Tibial nerve (tissue), 4 donors: ENCODE measurements around the gene ARHGAP25. TPM values are rescaled to one million over a fixed set of nuclear protein-coding genes. Genes with fewer than 3 reads are reported as not detected.

Source experiments
- DNase-seq, 2 donors: peaks; one replicate each; pipeline ENCODE4 v3.0.0-alpha.2; 2019; ENCODE audit warnings: low spot score in 2 of 2
- H3K27ac ChIP-seq, 4 donors: fragments of 200-600 bp; sonication (generic) in 3 of 4; one replicate each; pipeline ENCODE4 v1.5.1; 2017 to 2019; ENCODE audit warnings: mild to moderate bottlenecking in 1 of 4
- H3K27me3 ChIP-seq, 2 donors: fragments of 200-600 bp; sonication (generic) in 1 of 2; one replicate each; pipeline versions ENCODE4 v1.5.1 to v1.6.0; 2017 to 2019
- H3K36me3 ChIP-seq, 3 donors: fragments of 200-600 bp; sonication (generic); one replicate each; pipeline ENCODE4 v1.5.1; 2018 to 2019
- H3K4me1 ChIP-seq, 4 donors: fragments of 200-600 bp; sonication (generic) in 3 of 4; one replicate each; pipeline ENCODE4 v1.5.1; 2017 to 2019
- H3K4me3 ChIP-seq, 4 donors: fragments of 200-600 bp; sonication (generic) in 3 of 4; one replicate each; pipeline ENCODE4 v1.5.1; 2017 to 2019; ENCODE audit warnings: mild to moderate bottlenecking in 1 of 4, moderate library complexity in 1 of 4
- H3K9me3 ChIP-seq, 4 donors: fragments of 200-600 bp; sonication (generic) in 3 of 4; one replicate each; pipeline ENCODE4 v1.5.1; 2017 to 2019
- EP300 ChIP-seq, 2 donors: sonication (generic); formaldehyde crosslinking; IDR thresholded peaks; one replicate each; pipeline ENCODE4 v1.6.1; 2017; ENCODE audit warnings: antibody characterized with exemption in 2 of 2, mild to moderate bottlenecking in 1 of 2
- POLR2A ChIP-seq, 2 donors: fragments of 450-650 bp; IDR thresholded peaks; one replicate each; pipeline ENCODE4 v1.6.1; 2017; ENCODE audit warnings: antibody characterized with exemption in 2 of 2, mild to moderate bottlenecking in 2 of 2, moderate library complexity in 2 of 2
- WGBS, 2 donors: methylation state at CpG; one replicate each; pipeline ENCODE4 v1.1.5; 2018; 5-methylcytosine and 5-hydroxymethylcytosine counted together
- total RNA-seq, 4 donors: library from RNA; depleted of rRNA; stranded (reverse); fragments of >200 nt; gene quantifications; one replicate each; pipeline ENCODE4 v1.1.0, GENCODE V29; 2016
- TF ChIP-seq, protein P1 (sequence below), 5 experiments: fragments of 200-600 bp in 3 of 5; fragments of 450-650 bp in 2 of 5; sonication (generic) in 3 of 5; IDR thresholded peaks; one replicate each; pipeline ENCODE4 v1.5.1; 2016 to 2019; ENCODE audit warnings: antibody characterized with exemption in 5 of 5, mild to moderate bottlenecking in 3 of 5, moderate library complexity in 2 of 5

ARHGAP25 gene
- total RNA-seq, 4 donors from 2014 or later, result 4.3 to 9.6 (median 5.3) TPM

DNA sequence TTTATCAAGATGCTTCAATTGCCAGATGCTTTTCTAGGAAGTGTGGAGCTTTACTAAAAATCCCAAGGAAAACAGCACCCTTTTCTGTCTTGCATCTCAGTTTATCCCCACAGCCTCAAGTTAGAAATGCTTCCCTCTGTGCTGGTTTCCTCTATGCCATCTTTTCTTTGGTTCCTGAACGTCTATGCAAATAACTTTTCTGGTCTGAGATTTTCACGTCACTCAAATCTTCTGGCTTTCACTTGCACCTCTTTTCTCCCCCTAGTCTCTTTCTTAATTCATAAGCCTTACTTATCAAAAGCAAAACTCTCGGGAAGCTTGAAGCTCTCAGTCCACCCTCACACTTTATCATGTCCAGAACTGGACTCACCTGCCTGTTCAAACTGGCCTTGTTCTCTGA lies 33.9 kb downstream of the ARHGAP25 start:
- 77 to 84% methylated on average over 3 of the region's 3 CpGs for WGBS, 2 donors
- DNase-seq, result no peak

DNA sequence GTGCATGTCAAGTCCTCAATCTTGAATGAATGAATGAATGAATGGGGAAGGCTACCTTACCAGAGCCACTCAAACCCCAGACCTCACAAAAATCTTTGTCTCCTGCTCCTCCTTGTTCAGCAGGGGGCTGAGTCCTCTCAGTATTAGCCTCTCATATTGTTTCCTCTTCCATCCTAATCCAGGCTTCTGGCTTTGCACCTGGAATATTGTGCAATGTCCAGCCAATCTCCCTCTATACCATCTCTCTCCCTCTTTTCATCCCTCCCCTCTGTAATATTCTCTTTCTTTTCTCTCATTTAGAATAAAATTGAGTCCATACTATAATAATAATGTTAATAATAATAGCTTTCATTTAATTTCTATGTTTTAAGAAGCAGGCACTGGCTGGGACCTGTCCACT lies 34.3 kb downstream of the ARHGAP25 start:
- peak overlapping the region in 1 of 4 donors; percentile 78 for H3K27ac ChIP-seq
- H3K4me3 ChIP-seq, result no peak overlapping the region
- peaks cover 0 to 57% (median 23%) of the 10 kb centered on the region in 4 donors for H3K4me1 ChIP-seq
- no peak for DNase-seq
- no peaks in the 10 kb centered on the region for H3K36me3 ChIP-seq
- H3K27me3 ChIP-seq, result no peaks in the 10 kb centered on the region
- H3K9me3 ChIP-seq, result no peaks in the 10 kb centered on the region
- TF ChIP-seq, protein P1, sequence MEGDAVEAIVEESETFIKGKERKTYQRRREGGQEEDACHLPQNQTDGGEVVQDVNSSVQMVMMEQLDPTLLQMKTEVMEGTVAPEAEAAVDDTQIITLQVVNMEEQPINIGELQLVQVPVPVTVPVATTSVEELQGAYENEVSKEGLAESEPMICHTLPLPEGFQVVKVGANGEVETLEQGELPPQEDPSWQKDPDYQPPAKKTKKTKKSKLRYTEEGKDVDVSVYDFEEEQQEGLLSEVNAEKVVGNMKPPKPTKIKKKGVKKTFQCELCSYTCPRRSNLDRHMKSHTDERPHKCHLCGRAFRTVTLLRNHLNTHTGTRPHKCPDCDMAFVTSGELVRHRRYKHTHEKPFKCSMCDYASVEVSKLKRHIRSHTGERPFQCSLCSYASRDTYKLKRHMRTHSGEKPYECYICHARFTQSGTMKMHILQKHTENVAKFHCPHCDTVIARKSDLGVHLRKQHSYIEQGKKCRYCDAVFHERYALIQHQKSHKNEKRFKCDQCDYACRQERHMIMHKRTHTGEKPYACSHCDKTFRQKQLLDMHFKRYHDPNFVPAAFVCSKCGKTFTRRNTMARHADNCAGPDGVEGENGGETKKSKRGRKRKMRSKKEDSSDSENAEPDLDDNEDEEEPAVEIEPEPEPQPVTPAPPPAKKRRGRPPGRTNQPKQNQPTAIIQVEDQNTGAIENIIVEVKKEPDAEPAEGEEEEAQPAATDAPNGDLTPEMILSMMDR (IDR thresholded peaks at IDR 0.05), result no peak
- TF ChIP-seq POLR2A (IDR thresholded peaks at IDR 0.05), result no peak

More for the DNA sequence above, 33.9 kb downstream of the ARHGAP25 start:
- no peaks in the 10 kb centered on the region for H3K36me3 ChIP-seq
- peak overlapping the region in 1 of 4 donors; percentile 78 for H3K27ac ChIP-seq
- H3K9me3 ChIP-seq, result no peaks in the 10 kb centered on the region
- H3K27me3 ChIP-seq, result no peaks in the 10 kb centered on the region
- peaks cover 0 to 55% (median 26%) of the 10 kb centered on the region in 4 donors for H3K4me1 ChIP-seq
- no peak for TF ChIP-seq EP300 (IDR thresholded peaks at IDR 0.05)
- TF ChIP-seq POLR2A (IDR thresholded peaks at IDR 0.05), result no peak
- TF ChIP-seq, protein P1 (IDR thresholded peaks at IDR 0.05), result no peak
- no peak overlapping the region for H3K4me3 ChIP-seq

DNA sequence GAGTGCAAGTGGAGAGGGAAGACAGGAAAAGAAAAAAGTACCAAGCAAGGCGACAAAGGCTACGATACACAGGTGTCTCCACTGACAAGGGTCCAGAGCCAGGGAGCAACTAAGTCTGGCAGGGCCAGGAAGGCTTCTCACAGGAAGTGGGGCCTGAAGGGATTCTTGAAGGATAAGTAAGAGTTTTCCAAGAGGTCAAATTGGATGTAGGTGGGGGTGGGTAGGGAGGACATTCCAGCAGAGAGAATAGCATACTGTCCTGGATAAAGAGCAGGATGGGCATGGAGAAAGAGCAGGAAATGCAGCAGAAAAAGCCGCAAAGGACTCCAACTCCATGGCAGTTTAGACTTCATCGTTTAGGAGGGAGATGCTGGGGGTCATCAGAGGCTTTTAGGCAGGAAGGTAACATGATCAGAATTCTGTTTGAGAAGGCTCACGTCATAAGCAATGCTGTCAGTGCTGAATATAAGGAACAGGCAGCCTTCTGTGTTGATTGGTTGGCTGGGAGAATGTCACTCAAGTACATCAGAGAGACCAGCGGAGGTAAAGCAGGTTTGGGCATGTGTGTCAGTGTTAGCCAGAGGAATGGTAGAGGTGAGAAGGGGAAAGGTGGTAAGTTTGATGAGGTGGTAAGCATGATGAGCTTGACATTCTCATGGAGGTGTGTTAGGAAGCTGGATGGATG lies 35.1 kb downstream of the ARHGAP25 start:
- Histone ChIP-seq H3K4me1 (peaks cover 0 to 59% (median 18%) of the 10 kb centered on the region in 4 donors), H3K36me3 (no peaks in the 10 kb centered on the region), H3K9me3 (no peaks in the 10 kb centered on the region), H3K27ac (peak overlapping the region; percentile 15 to 78 (median 58)), H3K27me3 (no peaks in the 10 kb centered on the region), H3K4me3 (no peak overlapping the region)
- WGBS, 2 donors, result 81 to 85% methylated on average over 6 of the region's 6 CpGs
- DNase-seq, result no peak
- TF ChIP-seq EP300 (IDR thresholded peaks at IDR 0.05) (no peak), POLR2A (IDR thresholded peaks at IDR 0.05) (no peak)
- TF ChIP-seq, protein P1 (IDR thresholded peaks at IDR 0.05), result no peak

DNA sequence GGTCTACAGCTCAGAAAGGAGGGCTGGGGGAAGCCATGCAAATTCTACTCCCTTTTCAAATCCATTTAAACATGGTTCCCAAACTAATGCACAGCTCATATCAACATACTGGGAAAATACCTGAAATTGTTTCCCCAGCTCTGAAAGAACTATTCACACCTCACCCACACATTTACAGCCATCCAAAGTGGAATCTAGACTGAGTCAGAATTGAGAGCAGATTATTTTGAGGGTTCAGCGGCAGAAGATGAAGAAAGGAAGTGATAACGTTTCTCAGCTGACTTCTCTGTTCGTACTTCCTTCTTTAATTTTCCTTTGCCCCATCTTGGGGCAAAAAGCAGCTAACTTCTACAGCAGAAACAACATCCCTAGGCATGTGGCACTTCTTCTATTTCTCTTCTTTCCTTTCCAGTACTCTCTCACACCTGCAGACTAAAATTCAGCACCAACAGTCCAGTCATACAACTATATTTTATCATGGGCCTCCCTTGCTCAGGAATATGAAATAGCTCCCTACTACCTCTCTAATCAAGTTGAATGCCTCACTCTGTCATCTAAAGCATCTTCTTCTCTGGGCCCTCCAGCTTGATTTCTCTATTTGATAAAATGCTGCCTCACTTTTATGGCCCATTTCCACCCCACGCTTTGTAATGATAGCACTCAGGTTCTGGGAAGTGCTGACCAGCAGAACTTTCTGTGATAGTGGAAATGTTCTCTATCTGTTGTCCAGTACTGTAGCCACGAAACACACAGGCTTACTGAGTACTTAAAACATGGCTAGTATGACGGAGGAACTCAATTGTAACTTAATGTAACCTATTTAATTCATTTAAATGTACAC lies 35.9 kb downstream of the ARHGAP25 start:
- Histone ChIP-seq H3K4me1 (peaks cover 0 to 58% (median 16%) of the 10 kb centered on the region in 4 donors), H3K36me3 (no peaks in the 10 kb centered on the region), H3K27me3 (no peaks in the 10 kb centered on the region), H3K9me3 (no peaks in the 10 kb centered on the region), H3K4me3 (no peak overlapping the region), H3K27ac (peak overlapping the region; percentile 15 to 78 (median 58))
- TF ChIP-seq, protein P1 (IDR thresholded peaks at IDR 0.05), result no peak
- TF ChIP-seq EP300 (IDR thresholded peaks at IDR 0.05), result peak in 1 of 2 donors; percentile 40
- no peak for DNase-seq
- 74 to 82% methylated on average over 6 of the region's 6 CpGs for WGBS, 2 donors

DNA sequence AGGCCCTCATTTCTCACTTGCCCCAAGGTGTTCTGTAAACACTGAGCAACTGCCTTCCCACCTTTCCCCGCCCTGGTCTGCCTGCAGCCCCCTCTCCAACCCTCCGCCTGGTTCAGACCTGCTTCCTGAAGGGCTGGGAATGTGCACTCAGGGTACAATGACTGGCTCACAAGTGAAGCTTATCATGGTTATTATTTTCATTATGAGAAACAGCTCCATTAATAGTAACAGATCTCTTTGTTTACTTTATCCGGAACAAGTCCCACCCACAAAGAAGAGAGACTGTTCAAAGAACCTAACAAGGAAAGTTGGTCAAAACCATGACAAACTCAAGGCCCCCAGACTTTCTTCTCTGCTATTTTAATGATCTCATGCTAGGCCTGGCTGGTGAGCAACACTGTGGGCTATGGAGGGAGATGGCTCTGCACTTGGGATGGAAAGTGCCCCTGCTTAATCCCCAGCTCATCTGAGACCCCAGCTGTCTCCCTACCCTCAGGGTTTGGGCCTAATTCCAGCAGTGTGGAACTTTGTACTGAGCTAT lies 36.7 kb downstream of the ARHGAP25 start:
- Histone ChIP-seq H3K9me3 (no peaks in the 10 kb centered on the region), H3K4me3 (no peak overlapping the region), H3K27me3 (no peaks in the 10 kb centered on the region), H3K4me1 (peaks cover 0 to 51% (median 10%) of the 10 kb centered on the region in 4 donors), H3K27ac (peak overlapping the region in 3 of 4 donors; percentile 32 to 78 (median 54)), H3K36me3 (no peaks in the 10 kb centered on the region)
- TF ChIP-seq, protein P1 (IDR thresholded peaks at IDR 0.05), result no peak
- TF ChIP-seq POLR2A (IDR thresholded peaks at IDR 0.05) (no peak), EP300 (IDR thresholded peaks at IDR 0.05) (no peak)
- no peak for DNase-seq
- 67 to 81% methylated on average over 3 of the region's 3 CpGs for WGBS, 2 donors
